NT2/D1 (cell line): ENCODE measurements around the gene PCBP2.

Experiments used
- YY1 ChIP-seq: IDR thresholded peaks from 2 replicates; pipeline ENCODE4 v1.6.1; 2011; ENCODE audit not compliant: insufficient read length, insufficient read depth
- ZNF274 ChIP-seq: IDR thresholded peaks from 2 replicates; pipeline ENCODE4 v1.6.1; 2011; ENCODE audit warnings: mild to moderate bottlenecking, low read depth, low read length

DNA sequence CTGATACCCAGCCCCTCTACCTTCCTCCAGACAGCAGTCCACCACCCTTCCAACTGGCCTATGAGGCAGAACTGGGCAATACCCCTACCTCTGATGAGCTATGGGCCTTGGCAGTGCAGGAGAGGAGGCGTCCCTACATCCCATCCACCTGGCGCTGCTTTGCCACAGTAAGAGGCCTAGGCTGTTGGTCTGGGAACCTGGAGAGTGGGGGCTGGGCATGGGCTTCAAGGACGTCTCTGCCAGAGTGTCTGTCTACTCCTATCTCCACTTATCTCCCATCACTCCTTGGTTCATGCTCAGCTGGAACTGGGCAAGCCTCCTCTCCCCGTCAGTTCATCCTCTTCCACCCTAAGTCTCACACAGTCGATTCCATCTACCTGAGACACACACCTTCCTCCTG, 21.8 kb upstream of the PCBP2 start:
- TF ChIP-seq YY1 (no peak), ZNF274 (no peak)
